HG03045 (cell line): ENCODE data around the gene CERS6.

Experiments
- ATAC-seq: cut with Tn5 transposase; IDR thresholded peaks from one replicate; pipeline ENCODE4 v1.9.1; 2021; ENCODE audit warnings: mild to moderate bottlenecking, moderate library complexity; ENCODE audit not compliant: unreplicated experiment

The CERS6 gene

DNA sequence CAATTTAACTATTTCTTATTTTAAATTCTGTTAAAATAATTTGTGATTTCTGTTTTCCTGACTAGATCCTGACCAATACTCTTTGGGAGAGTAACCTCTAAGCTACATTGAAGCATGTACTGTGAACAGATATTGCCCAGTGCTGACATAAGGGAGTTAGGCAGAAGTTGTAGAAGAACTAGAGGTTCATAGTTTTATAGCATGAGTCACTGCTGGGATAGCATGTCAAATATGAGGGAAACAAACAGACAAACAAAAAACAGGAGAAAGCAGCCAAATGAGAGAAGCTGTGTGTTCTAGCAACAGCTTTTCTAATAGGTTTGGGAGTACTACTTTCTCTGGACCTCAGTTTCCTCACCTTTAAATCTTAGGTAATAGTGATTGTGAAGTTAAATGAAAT is 72.4 kb downstream of the CERS6 start:
- ATAC-seq, result no peak

- ATAC-seq, result no peak
Observed at GRCh38 chr2:168529054-168529833, 73.2 kb downstream of the CERS6 start.

GRCh38 chr2:168529900-168530561 is 74.0 kb downstream of the CERS6 start:
- no peak for ATAC-seq

GRCh38 chr2:168530982-168531622 is 75.0 kb downstream of the CERS6 start:
- ATAC-seq, result no peak

GRCh38 chr2:168534926-168535325 is 78.9 kb downstream of the CERS6 start:
- ATAC-seq, result no peak

DNA sequence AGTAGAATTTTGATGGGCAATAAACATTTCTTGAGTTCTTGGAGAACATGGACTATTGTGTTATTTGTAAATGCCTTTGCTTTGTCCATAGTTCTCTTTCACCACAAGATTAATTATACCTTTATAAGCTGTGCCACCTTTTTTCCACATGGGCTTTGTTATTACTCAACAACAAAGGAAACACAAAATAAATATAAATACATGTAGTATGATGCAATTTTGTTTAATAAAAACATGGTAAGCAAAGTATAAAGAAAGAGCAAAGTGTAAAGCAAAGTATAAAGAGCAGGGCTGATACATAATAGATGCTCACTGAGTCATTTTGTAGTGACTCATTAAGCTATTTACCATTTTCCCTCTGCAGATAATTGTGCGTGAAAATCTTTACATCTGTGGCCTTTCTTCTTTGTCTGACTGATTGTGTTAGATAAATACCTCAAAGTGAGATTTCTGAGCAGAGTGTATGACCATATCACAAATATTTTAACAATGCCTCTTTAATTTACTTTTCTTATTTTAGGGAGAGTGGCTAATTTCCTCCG is 80.9 kb downstream of the CERS6 start:
- ATAC-seq, result no peak

DNA sequence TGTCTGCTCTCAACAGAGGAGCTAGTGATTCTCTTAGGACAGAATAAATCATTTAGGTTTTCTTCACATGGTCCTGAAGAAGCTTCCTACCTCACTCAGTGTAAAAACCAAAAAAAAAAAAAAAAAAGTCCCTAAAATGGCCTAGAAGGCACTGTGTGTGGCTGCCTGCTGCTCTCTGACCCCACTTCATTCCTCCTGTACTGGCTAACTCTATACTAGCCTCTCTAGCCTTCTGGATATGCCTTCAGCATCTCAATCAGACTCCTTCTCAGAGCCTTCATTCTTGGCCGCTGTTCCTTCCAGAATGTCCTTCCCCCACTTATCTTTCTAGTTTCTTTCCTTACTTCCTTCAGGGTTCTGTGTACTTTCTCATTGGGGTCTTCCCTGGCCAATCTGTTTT is 82.1 kb downstream of the CERS6 start:
- ATAC-seq, result no peak

- ATAC-seq, result no peak
Observed at GRCh38 chr2:168538534-168538933, 82.5 kb downstream of the CERS6 start.

GRCh38 chr2:168539945-168540344 is 83.9 kb downstream of the CERS6 start:
- no peak for ATAC-seq

GRCh38 chr2:168541858-168542257 is 85.8 kb downstream of the CERS6 start:
- ATAC-seq, result no peak

- ATAC-seq, result no peak
Observed at GRCh38 chr2:168543037-168543436, 87.0 kb downstream of the CERS6 start.

DNA sequence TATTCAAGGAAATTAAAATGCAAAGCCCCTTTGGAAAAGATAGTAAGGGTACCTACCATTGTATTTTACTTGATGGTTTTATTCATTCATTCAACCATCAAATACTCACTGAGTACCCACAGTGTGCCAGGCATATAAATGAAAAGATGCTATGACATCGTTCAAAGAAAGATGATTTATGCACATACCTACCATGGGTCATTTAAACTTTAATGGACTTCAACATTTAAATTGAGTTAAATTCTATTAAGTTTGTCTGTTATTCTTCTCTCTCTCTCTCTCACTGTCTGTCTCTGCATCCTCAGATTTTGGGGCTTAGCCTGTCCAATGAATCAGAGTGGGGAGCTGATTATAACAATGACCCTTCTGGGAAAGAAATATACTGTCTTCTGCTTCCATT is 87.9 kb downstream of the CERS6 start:
- no peak for ATAC-seq

- no peak for ATAC-seq
Observed at GRCh38 chr2:168545439-168546082, 89.5 kb downstream of the CERS6 start.

DNA sequence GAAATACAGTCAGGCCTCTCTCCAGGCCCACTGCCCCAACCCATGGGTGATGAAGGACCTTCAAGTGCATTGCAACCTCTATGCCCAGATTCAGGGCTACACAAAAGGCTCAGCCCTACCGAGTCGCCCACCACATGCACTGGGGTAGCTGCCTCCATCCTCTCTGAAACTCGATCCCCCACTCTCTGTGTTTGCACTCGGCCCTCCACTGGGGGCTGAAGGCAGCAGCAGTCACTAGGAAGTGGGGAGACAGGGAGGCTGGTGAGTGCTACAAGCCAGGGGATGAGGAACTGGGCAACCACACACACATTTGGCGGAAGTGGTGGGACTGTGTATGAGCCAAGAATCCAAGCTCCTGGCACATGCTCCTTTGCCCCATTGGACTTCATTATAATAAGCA is 94.6 kb downstream of the CERS6 start:
- ATAC-seq, result no peak

GRCh38 chr2:168552450-168552856 is 96.4 kb downstream of the CERS6 start:
- ATAC-seq, result peak; percentile 93

GRCh38 chr2:168555283-168555682 is 99.2 kb downstream of the CERS6 start:
- ATAC-seq, result no peak

DNA sequence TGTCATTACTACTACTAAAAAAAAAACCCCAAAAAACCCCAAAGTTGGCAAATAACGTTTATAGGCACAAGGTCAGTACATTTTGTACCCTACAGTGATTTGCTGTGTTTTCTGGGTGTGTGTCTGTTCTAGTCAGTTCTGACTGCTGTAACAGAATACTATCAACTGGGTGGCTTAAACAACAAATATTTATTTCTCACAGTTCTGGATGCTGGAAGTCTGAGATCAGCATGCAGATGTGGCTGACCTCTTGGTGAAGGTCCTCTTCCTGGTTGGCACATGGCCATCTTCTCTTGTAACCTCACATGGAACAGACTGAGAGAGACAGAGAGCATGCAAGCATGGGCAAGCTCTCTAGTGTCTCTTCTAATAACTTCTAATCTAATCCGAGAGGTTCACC is 103.1 kb downstream of the CERS6 start:
- ATAC-seq, result no peak

DNA sequence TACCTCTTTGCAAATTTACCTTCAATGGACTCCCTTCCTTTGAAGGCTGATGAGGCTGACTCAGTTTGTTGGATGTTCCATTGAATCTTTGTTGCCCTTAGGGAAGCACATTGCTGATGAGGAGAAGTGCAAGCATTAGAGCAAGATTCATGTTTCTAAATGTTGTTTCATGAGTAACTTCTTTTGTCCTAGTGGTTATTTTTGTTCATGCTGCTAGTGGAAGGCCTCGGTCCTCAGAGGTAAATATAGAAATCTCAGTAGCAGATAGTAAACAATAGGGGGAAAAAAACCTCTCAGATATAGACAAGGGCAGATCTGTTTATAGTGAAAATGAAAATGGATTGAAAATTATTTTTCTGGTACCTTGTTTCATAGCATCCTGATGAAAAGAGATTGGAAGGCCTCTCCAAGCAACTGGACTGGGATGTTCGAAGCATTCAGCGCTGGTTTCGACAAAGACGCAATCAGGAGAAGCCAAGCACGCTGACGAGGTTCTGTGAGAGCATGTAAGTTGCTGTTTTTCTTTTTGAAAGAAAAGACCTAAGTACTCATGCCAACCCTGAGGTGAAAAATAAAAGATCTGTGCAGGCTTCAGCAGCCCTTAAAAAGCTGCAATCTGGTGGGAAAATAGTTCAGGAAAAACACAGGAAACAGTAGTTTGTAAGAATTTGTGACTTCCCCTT is 104.9 kb downstream of the CERS6 start:
- ATAC-seq, result peak; percentile 63

DNA sequence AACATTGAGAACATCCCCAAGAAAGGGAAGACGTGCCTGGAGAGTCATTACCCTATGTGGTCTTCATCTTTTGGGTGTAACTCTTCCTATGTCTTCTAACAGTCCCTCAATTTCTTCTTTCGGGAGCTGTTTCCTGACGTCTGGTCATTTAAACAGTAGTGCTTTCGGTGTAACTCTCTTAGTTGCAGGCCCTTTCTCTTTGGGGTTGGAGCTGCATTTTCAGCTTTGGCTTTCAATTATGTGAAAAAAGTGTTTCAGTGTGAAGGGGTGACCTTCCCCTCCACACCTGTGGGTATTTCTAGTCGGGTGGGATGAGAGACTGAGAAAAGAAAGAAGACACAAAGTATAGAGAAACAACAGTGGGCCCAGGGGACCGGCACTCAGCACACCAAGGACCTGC is 105.9 kb downstream of the CERS6 start:
- ATAC-seq, result no peak

DNA sequence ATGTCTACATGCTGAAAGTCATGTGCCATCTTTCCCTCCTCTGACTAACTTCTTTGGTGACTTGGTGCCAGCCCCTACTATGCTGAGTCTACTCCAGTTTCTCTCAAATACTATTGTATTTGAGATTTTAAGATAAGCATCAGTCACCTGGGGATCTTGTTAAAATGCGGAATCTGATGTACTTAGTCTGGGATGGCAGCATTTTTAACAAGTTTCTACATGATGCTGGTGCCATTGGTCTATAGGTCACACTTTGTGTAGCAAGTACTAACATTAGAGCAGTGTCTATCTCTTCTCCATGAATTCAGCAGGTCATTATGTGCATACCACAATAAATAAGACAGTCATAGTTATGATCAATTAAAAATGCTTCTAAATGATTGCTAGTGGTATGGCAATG is 106.9 kb downstream of the CERS6 start:
- ATAC-seq, result no peak

DNA sequence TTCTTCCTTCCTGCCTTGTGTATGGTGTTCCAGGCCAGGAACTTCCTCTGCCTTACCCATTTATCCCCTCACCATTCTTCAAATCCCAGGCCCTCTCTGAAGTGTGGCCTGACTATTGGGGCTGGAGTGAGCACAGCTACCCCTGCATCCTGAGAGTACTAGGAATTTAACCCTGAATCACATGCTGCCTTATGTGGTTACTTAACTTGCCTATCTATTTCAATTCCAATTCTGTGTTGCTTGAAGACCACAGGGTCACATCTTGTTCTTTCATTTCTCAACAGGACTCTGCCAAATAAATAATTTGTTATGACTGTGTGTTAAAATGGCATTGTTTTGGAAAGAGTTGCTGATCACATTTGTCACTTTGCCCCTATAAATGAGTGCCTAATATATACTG is 108.6 kb downstream of the CERS6 start:
- ATAC-seq, result no peak
